Measurements from ENCODE around the gene FRY.

FRY gene

GRCh38 chr13:32297206-32297605 is 265.6 kb downstream of the FRY start:
- H3K4me3 ChIP-seq (ENCODE audit: extremely low read depth, insufficient read depth, low read length, poor library complexity, severe bottlenecking) = no peak overlapping the region

GRCh38 chr13:32298695-32299094 is 267.1 kb downstream of the FRY start:
- WGBS, 2 experiments (ENCODE audit: insufficient coverage in 2 of 2) = 86 to 91% methylated on average over 5 of the region's 6 CpGs
- H3K27ac ChIP-seq (ENCODE audit: low read depth, low read length, severe bottlenecking) = no peak overlapping the region
- H3K4me1 ChIP-seq (ENCODE audit: control insufficient read depth, insufficient read depth, low read length, poor library complexity, severe bottlenecking) = no peaks in the 10 kb centered on the region
- no peaks in the 10 kb centered on the region for H3K36me3 ChIP-seq (ENCODE audit: control insufficient read depth, insufficient read depth, low read length)
- no peaks in the 10 kb centered on the region for H3K9me3 ChIP-seq (ENCODE audit: control insufficient read depth, low read length)
- H3K4me3 ChIP-seq (ENCODE audit: extremely low read depth, insufficient read depth, low read length, poor library complexity, severe bottlenecking) = no peak overlapping the region

More at GRCh38 chr13:32297206-32297605, 265.6 kb downstream of the FRY start:
- Histone ChIP-seq H3K4me1 (ENCODE audit: control insufficient read depth, insufficient read depth, low read length, poor library complexity, severe bottlenecking) (no peaks in the 10 kb centered on the region), H3K9me3 (ENCODE audit: control insufficient read depth, low read length) (no peaks in the 10 kb centered on the region), H3K36me3 (ENCODE audit: control insufficient read depth, insufficient read depth, low read length) (no peaks in the 10 kb centered on the region), H3K27ac (ENCODE audit: low read depth, low read length, severe bottlenecking) (no peak overlapping the region)
- WGBS, 2 experiments (ENCODE audit: insufficient coverage in 2 of 2) = 63% methylated on average over 1 of the region's 2 CpGs; no CpG with 5 or more reads in 1 of the 2 experiments

DNA sequence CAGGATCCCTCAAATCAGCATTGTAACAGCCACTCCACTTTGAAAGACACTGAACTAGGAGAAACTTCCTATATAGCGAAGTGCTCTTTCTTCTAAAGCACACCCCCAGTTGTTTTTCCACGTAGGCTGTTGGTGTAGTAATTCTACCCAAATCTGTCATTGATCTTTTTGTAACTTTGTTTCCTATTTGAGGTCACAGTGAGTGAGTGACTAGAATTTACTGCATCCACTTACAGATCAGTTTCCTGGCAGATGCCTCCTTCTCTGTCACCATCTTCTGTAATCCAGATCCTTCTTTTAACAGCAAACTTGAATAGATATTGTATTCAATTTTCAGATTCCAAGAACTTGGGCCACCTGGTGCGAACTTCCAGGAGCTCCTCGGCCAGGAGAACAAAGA is 268.3 kb downstream of the FRY start:
- Histone ChIP-seq H3K36me3 (ENCODE audit: control insufficient read depth, insufficient read depth, low read length) (no peaks in the 10 kb centered on the region), H3K4me3 (ENCODE audit: extremely low read depth, insufficient read depth, low read length, poor library complexity, severe bottlenecking) (no peak overlapping the region), H3K9me3 (ENCODE audit: control insufficient read depth, low read length) (no peaks in the 10 kb centered on the region), H3K27ac (ENCODE audit: low read depth, low read length, severe bottlenecking) (no peak overlapping the region), H3K4me1 (ENCODE audit: control insufficient read depth, insufficient read depth, low read length, poor library complexity, severe bottlenecking) (no peaks in the 10 kb centered on the region)
- 88 to 89% methylated on average over 2 to 4 of the region's 4 CpGs for WGBS, 2 experiments (ENCODE audit: insufficient coverage in 2 of 2)

GRCh38 chr13:32300406-32300805 is 268.8 kb downstream of the FRY start:
- Histone ChIP-seq H3K36me3 (ENCODE audit: control insufficient read depth, insufficient read depth, low read length) (no peaks in the 10 kb centered on the region), H3K4me1 (ENCODE audit: control insufficient read depth, insufficient read depth, low read length, poor library complexity, severe bottlenecking) (no peaks in the 10 kb centered on the region)
- 79 to 85% methylated on average over 8 of the region's 8 CpGs for WGBS, 2 experiments (ENCODE audit: insufficient coverage in 2 of 2)

DNA sequence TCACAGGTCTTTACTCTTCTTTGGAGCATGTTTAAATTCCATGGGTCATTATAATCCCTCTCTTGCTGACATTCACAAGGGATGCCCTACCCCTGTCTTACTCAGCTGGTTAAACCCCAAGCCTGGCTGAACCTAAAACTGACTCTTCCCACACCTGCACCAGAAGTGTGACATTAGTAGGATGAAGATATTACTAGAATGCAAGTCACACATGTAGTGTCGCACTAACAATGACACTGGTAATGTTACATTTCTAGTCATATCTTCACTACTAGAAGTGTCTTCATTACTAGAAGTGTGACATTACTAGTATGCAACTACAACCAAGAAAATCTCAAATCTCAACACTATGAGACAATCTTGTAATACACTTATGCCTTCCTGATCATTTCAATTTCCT is 269.3 kb downstream of the FRY start:
- Histone ChIP-seq H3K27ac (ENCODE audit: low read depth, low read length, severe bottlenecking) (no peak overlapping the region), H3K4me3 (ENCODE audit: extremely low read depth, insufficient read depth, low read length, poor library complexity, severe bottlenecking) (no peak overlapping the region), H3K36me3 (ENCODE audit: control insufficient read depth, insufficient read depth, low read length) (no peaks in the 10 kb centered on the region), H3K9me3 (ENCODE audit: control insufficient read depth, low read length) (no peaks in the 10 kb centered on the region), H3K4me1 (ENCODE audit: control insufficient read depth, insufficient read depth, low read length, poor library complexity, severe bottlenecking) (no peaks in the 10 kb centered on the region)
- WGBS, 2 experiments (ENCODE audit: insufficient coverage in 2 of 2) = no CpG with 5 or more reads among the region's 1 CpG

More at GRCh38 chr13:32300406-32300805, 268.8 kb downstream of the FRY start:
- Histone ChIP-seq H3K9me3 (ENCODE audit: control insufficient read depth, low read length) (no peaks in the 10 kb centered on the region), H3K27ac (ENCODE audit: low read depth, low read length, severe bottlenecking) (no peak overlapping the region), H3K4me3 (ENCODE audit: extremely low read depth, insufficient read depth, low read length, poor library complexity, severe bottlenecking) (no peak overlapping the region)

DNA sequence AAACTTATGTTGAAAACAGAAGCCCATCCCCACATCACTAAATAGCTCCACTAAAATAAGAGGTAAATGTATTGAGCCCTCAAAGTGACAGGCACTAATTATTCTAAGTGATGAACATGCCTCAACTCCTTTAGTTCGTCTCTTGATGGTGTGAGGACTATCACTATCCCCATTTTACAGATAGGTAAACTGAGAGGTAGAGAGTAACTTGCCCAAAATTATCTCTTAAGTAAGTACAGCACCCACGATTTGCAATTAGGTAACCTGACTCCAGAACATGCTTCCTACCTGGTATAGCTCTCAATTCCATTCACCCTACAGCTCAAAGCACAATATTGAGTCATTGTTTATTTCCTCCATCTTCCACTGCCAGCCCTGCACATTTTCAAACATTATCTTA is 270.9 kb downstream of the FRY start:
- no peak overlapping the region for H3K27ac ChIP-seq (ENCODE audit: low read depth, low read length, severe bottlenecking)
- no peaks in the 10 kb centered on the region for H3K9me3 ChIP-seq (ENCODE audit: control insufficient read depth, low read length)
- no peaks in the 10 kb centered on the region for H3K36me3 ChIP-seq (ENCODE audit: control insufficient read depth, insufficient read depth, low read length)
- WGBS, 2 experiments (ENCODE audit: insufficient coverage in 2 of 2) = 56 to 71% methylated on average over 1 of the region's 2 CpGs
- no peaks in the 10 kb centered on the region for H3K4me1 ChIP-seq (ENCODE audit: control insufficient read depth, insufficient read depth, low read length, poor library complexity, severe bottlenecking)
- H3K4me3 ChIP-seq (ENCODE audit: extremely low read depth, insufficient read depth, low read length, poor library complexity, severe bottlenecking) = no peak overlapping the region

- no peak overlapping the region for H3K27ac ChIP-seq (ENCODE audit: low read depth, low read length, severe bottlenecking)
- H3K9me3 ChIP-seq (ENCODE audit: control insufficient read depth, low read length) = no peaks in the 10 kb centered on the region
- H3K4me1 ChIP-seq (ENCODE audit: control insufficient read depth, insufficient read depth, low read length, poor library complexity, severe bottlenecking) = no peaks in the 10 kb centered on the region
- H3K4me3 ChIP-seq (ENCODE audit: extremely low read depth, insufficient read depth, low read length, poor library complexity, severe bottlenecking) = no peak overlapping the region
- no peaks in the 10 kb centered on the region for H3K36me3 ChIP-seq (ENCODE audit: control insufficient read depth, insufficient read depth, low read length)
Observed at GRCh38 chr13:32305646-32306045, 274.1 kb downstream of the FRY start.

DNA sequence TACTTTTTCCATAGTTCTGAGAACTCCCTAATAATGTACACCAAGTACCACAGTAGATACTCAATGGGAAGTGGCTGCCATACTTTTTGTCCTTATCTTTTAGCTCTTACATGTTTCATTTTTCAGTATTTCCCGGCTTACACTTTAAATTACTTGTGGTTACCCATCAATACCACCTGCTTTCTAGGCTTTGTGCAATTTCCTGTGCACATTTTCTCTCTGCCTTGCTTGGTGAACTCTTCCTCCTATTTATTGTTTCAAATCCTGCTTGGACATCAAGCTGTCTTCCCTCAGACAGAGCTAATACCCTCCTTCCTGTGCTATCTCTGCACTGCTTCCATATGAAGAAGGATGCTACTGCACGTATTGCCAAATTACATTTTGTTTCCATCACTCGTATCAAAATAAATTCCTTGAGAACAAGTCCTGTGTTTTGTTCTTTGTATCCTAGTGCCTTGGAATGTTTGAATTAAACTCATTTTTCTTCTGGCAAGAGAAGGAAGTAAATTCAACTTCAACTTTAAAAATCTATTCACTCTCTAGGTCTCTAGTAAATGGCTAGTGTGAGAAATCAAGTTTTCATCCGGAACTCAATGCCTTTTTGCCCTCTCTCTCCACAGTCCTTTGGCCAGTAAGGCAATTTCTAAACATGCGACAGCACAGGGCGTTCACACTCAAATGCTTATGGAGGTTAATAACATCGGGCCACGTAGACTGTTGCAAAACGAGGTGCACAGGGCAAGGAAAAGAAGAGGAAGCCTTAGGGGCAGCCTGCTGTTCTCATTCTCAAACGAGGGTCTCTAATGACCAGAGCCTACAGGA is 277.9 kb downstream of the FRY start:
- no peak overlapping the region for H3K27ac ChIP-seq (ENCODE audit: low read depth, low read length, severe bottlenecking)
- peaks cover under 1% of the 10 kb centered on the region for H3K9me3 ChIP-seq (ENCODE audit: control insufficient read depth, low read length)
- 69 to 76% methylated on average over 7 of the region's 10 CpGs for WGBS, 2 experiments (ENCODE audit: insufficient coverage in 2 of 2)
- H3K4me3 ChIP-seq (ENCODE audit: extremely low read depth, insufficient read depth, low read length, poor library complexity, severe bottlenecking) = no peak overlapping the region
- H3K4me1 ChIP-seq (ENCODE audit: control insufficient read depth, insufficient read depth, low read length, poor library complexity, severe bottlenecking) = no peaks in the 10 kb centered on the region
- H3K36me3 ChIP-seq (ENCODE audit: control insufficient read depth, insufficient read depth, low read length) = no peaks in the 10 kb centered on the region

- Histone ChIP-seq H3K4me3 (ENCODE audit: extremely low read depth, insufficient read depth, low read length, poor library complexity, severe bottlenecking) (no peak overlapping the region), H3K9me3 (ENCODE audit: control insufficient read depth, low read length) (peaks cover 5% of the 10 kb centered on the region), H3K36me3 (ENCODE audit: control insufficient read depth, insufficient read depth, low read length) (no peaks in the 10 kb centered on the region), H3K4me1 (ENCODE audit: control insufficient read depth, insufficient read depth, low read length, poor library complexity, severe bottlenecking) (no peaks in the 10 kb centered on the region), H3K27ac (ENCODE audit: low read depth, low read length, severe bottlenecking) (no peak overlapping the region)
- 41 to 44% methylated on average over 10 to 11 of the region's 12 CpGs for whole genome bisulfite sequencing, 2 experiments (ENCODE audit: insufficient coverage in 2 of 2)
Observed at GRCh38 chr13:32310134-32310706, 278.6 kb downstream of the FRY start.

GRCh38 chr13:32311188-32311897 is 279.8 kb downstream of the FRY start:
- peaks cover 5% of the 10 kb centered on the region for H3K9me3 ChIP-seq (ENCODE audit: control insufficient read depth, low read length)
- no peaks in the 10 kb centered on the region for H3K36me3 ChIP-seq (ENCODE audit: control insufficient read depth, insufficient read depth, low read length)
- 88 to 95% methylated on average over 24 to 30 of the region's 36 CpGs for WGBS, 2 experiments (ENCODE audit: insufficient coverage in 2 of 2)
- no peak overlapping the region for H3K4me3 ChIP-seq (ENCODE audit: extremely low read depth, insufficient read depth, low read length, poor library complexity, severe bottlenecking)
- no peaks in the 10 kb centered on the region for H3K4me1 ChIP-seq (ENCODE audit: control insufficient read depth, insufficient read depth, low read length, poor library complexity, severe bottlenecking)
- H3K27ac ChIP-seq (ENCODE audit: low read depth, low read length, severe bottlenecking) = no peak overlapping the region
